SK-N-SH (cell line): ENCODE data around the gene SLCO1A2. TPM values are rescaled to one million over a fixed set of nuclear protein-coding genes. Genes with fewer than 3 reads are reported as not detected.

Experiments used
- CTCF ChIA-PET: fragments of 300-600, 350-600 bp; formaldehyde crosslinking; extraction: SDS; loops from one replicate; lab custom pipeline; 2021; lab: Yijun Ruan, JAX
- POLR2A ChIA-PET: fragments of 350-600 bp; sonication (Branson Sonifier 250); formaldehyde crosslinking; extraction: SDS; loops from one replicate; lab custom pipeline; 2020; ENCODE audit warnings: antibody characterized with exemption, inconsistent platforms; lab: Yijun Ruan, JAX
- DNase-seq: peaks from one replicate; pipeline ENCODE4 v3.0.0; 2012
- H2AFZ ChIP-seq: fragments of 200-600 bp; sonication (generic); 2 replicates; pipeline ENCODE4 v1.8.1; 2016; ENCODE audit warnings: antibody characterized with exemption, mild to moderate bottlenecking, low read depth
- H3F3A ChIP-seq: fragments of 200-600 bp; sonication (generic); replicated peaks from 2 replicates; pipeline ENCODE3; 2016; ENCODE audit warnings: antibody characterized with exemption, mild to moderate bottlenecking; ENCODE audit not compliant: insufficient read depth
- H3K27ac ChIP-seq, 2 experiments: fragments of 200-500 bp in 1 of 2; fragments of 200-600 bp in 1 of 2; sonication (Bioruptor generic) in 1 of 2; sonication (generic), shearing (Covaris generic) in 1 of 2; 2 replicates each; pipeline versions ENCODE4 v1.5.1 to v1.6.1; 2014 to 2016; ENCODE audit warnings: low read depth in 2 of 2, inconsistent platforms in 1 of 2, low read length in 1 of 2, mild to moderate bottlenecking in 1 of 2, mixed read lengths in 1 of 2
- H3K27me3 ChIP-seq: fragments of 200-600 bp; sonication (generic), shearing (Covaris generic); 2 replicates; pipeline ENCODE4 v1.6.1; 2016; ENCODE audit warnings: mixed run types; ENCODE audit not compliant: insufficient read depth
- H3K36me3 ChIP-seq, 2 experiments: fragments of 200-500 bp in 1 of 2; fragments of 200-600 bp in 1 of 2; sonication (Bioruptor generic) in 1 of 2; sonication (generic) in 1 of 2; replicated peaks in 1 of 2; 2 replicates each; pipeline versions ENCODE3 to v1.5.1; 2014 to 2016; ENCODE audit warnings: low read length in 1 of 2, mild to moderate bottlenecking in 1 of 2; ENCODE audit not compliant: insufficient read depth in 2 of 2, control insufficient read depth in 1 of 2
- H3K4me1 ChIP-seq, 2 experiments: fragments of 200-500 bp in 1 of 2; fragments of 200-600 bp in 1 of 2; sonication (Bioruptor generic) in 1 of 2; sonication (generic), shearing (Covaris generic) in 1 of 2; 2 replicates each; pipeline versions ENCODE4 v1.5.1 to v1.6.1; 2014 to 2016; ENCODE audit warnings: low read depth in 1 of 2, low read length in 1 of 2, mixed run types in 1 of 2; ENCODE audit not compliant: insufficient read depth in 2 of 2, control insufficient read depth in 1 of 2
- H3K4me2 ChIP-seq: fragments of 200-600 bp; sonication (generic), shearing (Covaris generic); 2 replicates; pipeline ENCODE4 v1.6.1; 2017; ENCODE audit warnings: mixed run types
- H3K4me3 ChIP-seq, 2 experiments: fragments of 200-500 bp in 1 of 2; fragments of 200-600 bp in 1 of 2; sonication (Bioruptor generic) in 1 of 2; sonication (generic), shearing (Covaris generic) in 1 of 2; 2 replicates each; pipeline versions ENCODE4 v1.5.1 to v1.8.1; 2014 to 2016; ENCODE audit warnings: low read depth in 2 of 2, inconsistent platforms in 1 of 2, low read length in 1 of 2, mild to moderate bottlenecking in 1 of 2, mixed read lengths in 1 of 2, moderate library complexity in 1 of 2
- H3K79me2 ChIP-seq: fragments of 200-600 bp; sonication (generic); 2 replicates; pipeline ENCODE4 v1.8.1; 2017; ENCODE audit warnings: mild to moderate bottlenecking; ENCODE audit not compliant: insufficient read depth
- H3K9ac ChIP-seq: fragments of 200-600 bp; sonication (generic); 2 replicates; pipeline ENCODE4 v1.6.1; 2017; ENCODE audit warnings: mixed run types
- H3K9me2 ChIP-seq: fragments of 200-600 bp; sonication (generic); 2 replicates; pipeline ENCODE4 v1.6.1; 2017; ENCODE audit warnings: mixed run types
- H3K9me3 ChIP-seq: fragments of 200-600 bp; sonication (generic); 2 replicates; pipeline ENCODE4 v1.6.1; 2017; ENCODE audit warnings: mixed run types, mild to moderate bottlenecking, moderate library complexity
- H4K20me1 ChIP-seq: fragments of 200-600 bp; sonication (generic); 2 replicates; pipeline ENCODE4 v1.6.1; 2017; ENCODE audit warnings: mild to moderate bottlenecking, mixed run types; ENCODE audit not compliant: insufficient read depth
- CHD2 ChIP-seq: fragments of 150-350 bp; IDR thresholded peaks from 2 replicates; pipeline ENCODE4 v1.6.1; 2018; ENCODE audit warnings: low read length; ENCODE audit not compliant: partially characterized antibody
- CTCF ChIP-seq: fragments of 200-600 bp; sonication (generic); IDR thresholded peaks from 2 replicates; pipeline ENCODE4 v1.6.1; 2017; ENCODE audit warnings: antibody characterized with exemption, mild to moderate bottlenecking, moderate library complexity
- FOSL2 ChIP-seq: IDR thresholded peaks from 2 replicates; pipeline ENCODE4 v1.4.0; 2012; ENCODE audit warnings: low read depth, mild to moderate bottlenecking, moderate library complexity, borderline replicate concordance
- GATA2 ChIP-seq: sonication (generic); formaldehyde crosslinking; IDR thresholded peaks from 2 replicates; pipeline ENCODE4 v1.5.0; 2020; ENCODE audit warnings: mild to moderate bottlenecking, missing genetic modification reagents
- JUND ChIP-seq: IDR thresholded peaks from 2 replicates; pipeline ENCODE4 v1.4.0; 2012
- RAD21 ChIP-seq: IDR thresholded peaks from 2 replicates; pipeline ENCODE4 v1.6.1; 2012; ENCODE audit warnings: mild to moderate bottlenecking, low read length
- RXRA ChIP-seq: IDR thresholded peaks from 2 replicates; pipeline ENCODE4 v1.4.0; 2012; ENCODE audit warnings: low read depth, mild to moderate bottlenecking, borderline replicate concordance
- SMC3 ChIP-seq: IDR thresholded peaks from 2 replicates; pipeline ENCODE4 v1.6.1; 2012; ENCODE audit warnings: low read depth, low read length, improper control_type of control experiment
- TAF1 ChIP-seq: IDR thresholded peaks from 2 replicates; pipeline ENCODE4 v1.6.1; 2012; ENCODE audit warnings: low read depth, mild to moderate bottlenecking, low read length, moderate library complexity, borderline replicate concordance
- TCF12 ChIP-seq: IDR thresholded peaks from 2 replicates; pipeline ENCODE4 v1.4.0; 2012
- TEAD4 ChIP-seq: IDR thresholded peaks from 2 replicates; pipeline ENCODE4 v1.4.0; 2012; ENCODE audit warnings: mild to moderate bottlenecking, borderline replicate concordance; ENCODE audit not compliant: insufficient read depth
- USF2 ChIP-seq: fragments of 150-350 bp; IDR thresholded peaks from 2 replicates; pipeline ENCODE4 v1.6.1; 2017; ENCODE audit warnings: antibody characterized with exemption, low read length, low read depth, borderline replicate concordance
- YY1 ChIP-seq: IDR thresholded peaks from 2 replicates; pipeline ENCODE4 v1.4.0; 2012; ENCODE audit warnings: low read depth, mild to moderate bottlenecking
- WGBS: methylation state at CpG from one replicate; pipeline ENCODE4 v1.1.6; 2017; ENCODE audit warnings: low lambda C conversion rate; 5-methylcytosine and 5-hydroxymethylcytosine counted together
- polyA plus RNA-seq, 3 experiments: library from polyadenylated mRNA; depleted of rRNA; stranded (reverse); fragments of >200 nt; gene quantifications; 2 replicates each; pipeline ENCODE4 v1.2.3, GENCODE V29; 2012
- TF ChIP-seq, protein P1 (sequence below): IDR thresholded peaks from 2 replicates; pipeline ENCODE4; 2012

Gene SLCO1A2
- polyA plus RNA-seq, 1 of the 3 experiments (the other 2 are of a cell fraction) = under 0.01 TPM

DNA sequence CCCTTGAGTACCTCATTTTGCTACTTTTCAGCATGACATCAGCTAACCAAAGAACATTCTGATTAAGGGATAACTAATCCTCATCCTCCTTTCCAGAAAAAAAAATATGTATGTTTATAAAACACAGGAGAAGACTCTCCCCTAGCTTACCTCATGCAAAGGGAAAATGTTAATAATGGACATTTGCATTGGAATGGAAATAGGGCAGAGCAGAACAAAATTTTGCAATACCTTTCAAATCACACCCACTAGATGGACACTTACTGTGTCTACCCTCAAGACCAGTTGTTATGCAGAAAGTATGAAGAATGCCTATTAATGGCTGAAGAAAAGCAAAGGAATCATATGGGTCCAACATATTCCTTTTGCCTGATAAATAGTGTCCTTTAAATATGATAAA, 8.9 kb upstream of the SLCO1A2 start:
- ChIA-PET POLR2A (no interaction called here), CTCF (interaction anchor here (1.2 kb wide), 1 partner anchor 719 kb away, joined by 3 read pairs; no protein-coding TSS in a partner anchor)
- no peaks in the 10 kb centered on the region for H4K20me1 ChIP-seq
- no peaks in the 10 kb centered on the region for H3K9me3 ChIP-seq
- no peaks in the 10 kb centered on the region for H3K9me2 ChIP-seq
- no peak overlapping the region for H3K9ac ChIP-seq
- no peaks in the 10 kb centered on the region for H3K79me2 ChIP-seq
- H2AFZ ChIP-seq = no peak overlapping the region
- H3K4me3 ChIP-seq = no peak overlapping the region
- no peaks in the 10 kb centered on the region for H3K27me3 ChIP-seq
- no peak overlapping the region for H3K27ac ChIP-seq
- no peak for DNase-seq
- no peaks in the 10 kb centered on the region for H3K36me3 ChIP-seq
- H3K4me1 ChIP-seq = no peaks in the 10 kb centered on the region
- TF ChIP-seq JUND (no peak), FOSL2 (no peak), TEAD4 (no peak), USF2 (no peak), CTCF (no peak), TCF12 (no peak), SMC3 (no peak), TAF1 (no peak), CHD2 (no peak), RAD21 (no peak), RXRA (no peak), YY1 (no peak), GATA2 (CRISPR knock-in tag) (no peak)
- TF ChIP-seq, protein P1, sequence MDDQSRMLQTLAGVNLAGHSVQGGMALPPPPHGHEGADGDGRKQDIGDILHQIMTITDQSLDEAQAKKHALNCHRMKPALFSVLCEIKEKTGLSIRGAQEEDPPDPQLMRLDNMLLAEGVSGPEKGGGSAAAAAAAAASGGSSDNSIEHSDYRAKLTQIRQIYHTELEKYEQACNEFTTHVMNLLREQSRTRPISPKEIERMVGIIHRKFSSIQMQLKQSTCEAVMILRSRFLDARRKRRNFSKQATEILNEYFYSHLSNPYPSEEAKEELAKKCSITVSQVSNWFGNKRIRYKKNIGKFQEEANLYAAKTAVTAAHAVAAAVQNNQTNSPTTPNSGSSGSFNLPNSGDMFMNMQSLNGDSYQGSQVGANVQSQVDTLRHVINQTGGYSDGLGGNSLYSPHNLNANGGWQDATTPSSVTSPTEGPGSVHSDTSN = no peak
- H3F3A ChIP-seq = no peaks in the 10 kb centered on the region
- H3K4me2 ChIP-seq = no peak overlapping the region

- DNase-seq = no peak
- Histone ChIP-seq H3K36me3 (no peaks in the 10 kb centered on the region), H2AFZ (no peak overlapping the region), H3K4me2 (no peak overlapping the region), H3K27me3 (no peaks in the 10 kb centered on the region), H3K4me3 (no peak overlapping the region), H3K9me3 (no peaks in the 10 kb centered on the region), H3K4me1 (no peaks in the 10 kb centered on the region), H3K27ac (no peak overlapping the region), H3F3A (no peaks in the 10 kb centered on the region), H3K9ac (no peak overlapping the region), H4K20me1 (no peaks in the 10 kb centered on the region), H3K79me2 (no peaks in the 10 kb centered on the region), H3K9me2 (no peaks in the 10 kb centered on the region)
- 20% methylated on average over 4 of the region's 4 CpGs for WGBS
- TF ChIP-seq GATA2 (CRISPR knock-in tag) = no peak
- CTCF ChIA-PET = interaction anchor here (0.7 kb wide), 1 partner anchor 12 kb away, joined by 3 read pairs; no protein-coding TSS in a partner anchor
- POLR2A ChIA-PET = no interaction called here
These were observed 7.1 kb upstream of the SLCO1A2 start for GRCh38 chr12:21341769-21342168.
